ENCODE measurements around the gene ALG1. TPM values are rescaled to one million over a fixed set of nuclear protein-coding genes. Genes with fewer than 3 reads are reported as not detected.

The ALG1 gene
- polyA plus RNA-seq (2011; rRNA removed) (30.9 and 35.5 TPM in 2 replicates), polyA plus RNA-seq (2017; fragmentation: RNase III; extraction: RNeasy Plus Mini Kit Qiagen cat#74134 plus additional on column Dnase treatment) (29.6 to 33.4 TPM (median 31.7 TPM) in 3 replicates), polyA minus RNA-seq (2011; rRNA and poly(A)+ RNA removed) (46.8 and 55.7 TPM in 2 replicates)
- 31.7 and 37.9 TPM in 2 replicates for polyA plus RNA-seq (2012; cell fraction: cytosol; rRNA removed)
- polyA plus RNA-seq (2012; cell fraction: nucleus; rRNA removed), result 58.0 and 61.6 TPM in 2 replicates

DNA sequence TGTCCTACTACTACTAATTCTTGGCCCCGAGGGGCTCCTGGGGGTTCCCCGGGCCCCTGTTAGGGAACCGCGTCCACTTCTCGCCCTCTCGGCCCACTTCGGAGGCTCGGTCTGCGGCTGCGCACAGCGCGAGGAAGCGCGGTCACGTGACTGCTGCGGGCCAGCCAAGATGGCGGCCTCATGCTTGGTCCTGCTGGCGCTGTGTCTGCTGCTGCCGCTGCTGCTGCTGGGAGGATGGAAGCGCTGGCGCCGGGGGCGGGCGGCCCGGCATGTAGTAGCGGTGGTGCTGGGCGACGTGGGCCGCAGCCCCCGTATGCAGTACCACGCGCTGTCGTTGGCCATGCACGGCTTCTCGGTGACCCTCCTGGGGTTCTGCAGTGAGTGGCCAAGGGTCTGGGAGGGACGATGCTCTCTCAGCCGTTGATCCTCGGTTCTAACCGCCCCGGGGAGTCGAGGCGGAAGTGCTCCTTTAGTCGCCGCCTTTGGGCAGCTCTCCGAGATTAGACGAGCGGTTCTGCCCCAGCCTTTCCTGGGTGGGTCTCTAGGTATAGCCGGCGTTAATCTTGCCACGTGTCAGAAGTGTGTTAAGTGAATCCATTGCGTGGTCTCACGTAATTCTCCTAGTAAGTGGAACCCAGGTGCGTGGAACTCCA, at the start of gene ALG1:
TSS of gene ALG1 (plus strand) at position 163 of the 653 bp plus-strand sequence. CDS start at position 170, 7 bp downstream.
- Histone ChIP-seq H3K27ac (peak within 1 kb of the TSS; percentile 82 to 91), H3K4me2 (peak within 1 kb of the TSS; percentile 88), H3K4me3 (peak within 1 kb of the TSS; percentile 84), H3K9me3 (no peaks in the 10 kb centered on the region), H3K4me1 (peaks cover 4% of the 10 kb centered on the region; the same call in 1 of the 3 replicates)
- WGBS (ENCODE audit: missing lambda C conversion rate), result 2% methylated on average over 17 of the region's 53 CpGs
- DNase-seq (ENCODE audit: low read depth in 1 of 2, low spot score in 1 of 2) (peak; percentile 86 to 89), ATAC-seq (peak; percentile 88 to 95), FAIRE-seq (no peak)
- CTCF ChIA-PET, result interaction anchor here (0.6 to 1.7 kb wide), 5 partner anchors 8 to 70 kb away, joined by 3 to 8 read pairs (median 4); no protein-coding TSS in a partner anchor
- POLR2A ChIA-PET, result no interaction called here
- TF ChIP-seq FOSL2 (IDR thresholded peaks at IDR 0.05) (no peak), FOSL2 (CRISPR knock-in tag; IDR thresholded peaks at IDR 0.05) (no peak), RARB (CRISPR knock-in tag; IDR thresholded peaks at IDR 0.05) (no peak), CHD4 (IDR thresholded peaks at IDR 0.05; ENCODE audit: borderline replicate concordance) (no peak), MAFK (IDR thresholded peaks at IDR 0.05; ENCODE audit: partially characterized antibody) (no peak), KDM1A (IDR thresholded peaks at IDR 0.05; ENCODE audit: low read depth) (no peak), RAD21 (conservative IDR thresholded peaks at IDR 0.05 in 1 of 2, IDR thresholded peaks at IDR 0.05 in 1 of 2) (no peak), PBX3 (IDR thresholded peaks at IDR 0.05) (no peak), MAX (IDR thresholded peaks at IDR 0.05) (peak; percentile 78), ZFP36 (IDR thresholded peaks at IDR 0.05; ENCODE audit: borderline replicate concordance, partially characterized antibody) (no peak), TFCP2L1 (CRISPR knock-in tag; IDR thresholded peaks at IDR 0.05) (no peak), ESRRA (IDR thresholded peaks at IDR 0.05; ENCODE audit: borderline replicate concordance, low read length) (no peak), EHMT2 (IDR thresholded peaks at IDR 0.05; ENCODE audit: low read depth) (no peak), HEYL (CRISPR knock-in tag; IDR thresholded peaks at IDR 0.05) (no peak), CEBPB (IDR thresholded peaks at IDR 0.05) (no peak), ZNF302 (CRISPR knock-in tag; IDR thresholded peaks at IDR 0.05) (no peak), POLR2A (IDR thresholded peaks at IDR 0.05; ENCODE audit: low read length) (peak; percentile 98), FOXS1 (CRISPR knock-in tag; IDR thresholded peaks at IDR 0.05) (no peak), SMC3 (IDR thresholded peaks at IDR 0.05) (no peak), EHF (CRISPR knock-in tag; IDR thresholded peaks at IDR 0.05) (no peak), BCL3 (IDR thresholded peaks at IDR 0.05) (0 out of 3 replicates have a peak, but pooled peaks have one; percentile 59), PHF8 (IDR thresholded peaks at IDR 0.05; ENCODE audit: borderline replicate concordance, low read depth) (peak; percentile 95), HMGXB4 (CRISPR knock-in tag; IDR thresholded peaks at IDR 0.05; ENCODE audit: borderline replicate concordance) (no peak), JUNB (IDR thresholded peaks at IDR 0.05) (no peak), RNF2 (IDR thresholded peaks at IDR 0.05; ENCODE audit: borderline replicate concordance, low read depth) (no peak), NR3C1 (IDR thresholded peaks at IDR 0.05) (no peak)
- TF ChIP-seq, protein P1, sequence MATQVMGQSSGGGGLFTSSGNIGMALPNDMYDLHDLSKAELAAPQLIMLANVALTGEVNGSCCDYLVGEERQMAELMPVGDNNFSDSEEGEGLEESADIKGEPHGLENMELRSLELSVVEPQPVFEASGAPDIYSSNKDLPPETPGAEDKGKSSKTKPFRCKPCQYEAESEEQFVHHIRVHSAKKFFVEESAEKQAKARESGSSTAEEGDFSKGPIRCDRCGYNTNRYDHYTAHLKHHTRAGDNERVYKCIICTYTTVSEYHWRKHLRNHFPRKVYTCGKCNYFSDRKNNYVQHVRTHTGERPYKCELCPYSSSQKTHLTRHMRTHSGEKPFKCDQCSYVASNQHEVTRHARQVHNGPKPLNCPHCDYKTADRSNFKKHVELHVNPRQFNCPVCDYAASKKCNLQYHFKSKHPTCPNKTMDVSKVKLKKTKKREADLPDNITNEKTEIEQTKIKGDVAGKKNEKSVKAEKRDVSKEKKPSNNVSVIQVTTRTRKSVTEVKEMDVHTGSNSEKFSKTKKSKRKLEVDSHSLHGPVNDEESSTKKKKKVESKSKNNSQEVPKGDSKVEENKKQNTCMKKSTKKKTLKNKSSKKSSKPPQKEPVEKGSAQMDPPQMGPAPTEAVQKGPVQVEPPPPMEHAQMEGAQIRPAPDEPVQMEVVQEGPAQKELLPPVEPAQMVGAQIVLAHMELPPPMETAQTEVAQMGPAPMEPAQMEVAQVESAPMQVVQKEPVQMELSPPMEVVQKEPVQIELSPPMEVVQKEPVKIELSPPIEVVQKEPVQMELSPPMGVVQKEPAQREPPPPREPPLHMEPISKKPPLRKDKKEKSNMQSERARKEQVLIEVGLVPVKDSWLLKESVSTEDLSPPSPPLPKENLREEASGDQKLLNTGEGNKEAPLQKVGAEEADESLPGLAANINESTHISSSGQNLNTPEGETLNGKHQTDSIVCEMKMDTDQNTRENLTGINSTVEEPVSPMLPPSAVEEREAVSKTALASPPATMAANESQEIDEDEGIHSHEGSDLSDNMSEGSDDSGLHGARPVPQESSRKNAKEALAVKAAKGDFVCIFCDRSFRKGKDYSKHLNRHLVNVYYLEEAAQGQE (IDR thresholded peaks at IDR 0.05), result no peak
- TF ChIP-seq, protein P2, sequence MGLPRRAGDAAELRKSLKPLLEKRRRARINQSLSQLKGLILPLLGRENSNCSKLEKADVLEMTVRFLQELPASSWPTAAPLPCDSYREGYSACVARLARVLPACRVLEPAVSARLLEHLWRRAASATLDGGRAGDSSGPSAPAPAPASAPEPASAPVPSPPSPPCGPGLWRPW (IDR thresholded peaks at IDR 0.05), result no peak
- TF ChIP-seq, protein P3, sequence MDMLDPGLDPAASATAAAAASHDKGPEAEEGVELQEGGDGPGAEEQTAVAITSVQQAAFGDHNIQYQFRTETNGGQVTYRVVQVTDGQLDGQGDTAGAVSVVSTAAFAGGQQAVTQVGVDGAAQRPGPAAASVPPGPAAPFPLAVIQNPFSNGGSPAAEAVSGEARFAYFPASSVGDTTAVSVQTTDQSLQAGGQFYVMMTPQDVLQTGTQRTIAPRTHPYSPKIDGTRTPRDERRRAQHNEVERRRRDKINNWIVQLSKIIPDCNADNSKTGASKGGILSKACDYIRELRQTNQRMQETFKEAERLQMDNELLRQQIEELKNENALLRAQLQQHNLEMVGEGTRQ (IDR thresholded peaks at IDR 0.05), result peak; percentile 96
- TF ChIP-seq, protein P4, sequence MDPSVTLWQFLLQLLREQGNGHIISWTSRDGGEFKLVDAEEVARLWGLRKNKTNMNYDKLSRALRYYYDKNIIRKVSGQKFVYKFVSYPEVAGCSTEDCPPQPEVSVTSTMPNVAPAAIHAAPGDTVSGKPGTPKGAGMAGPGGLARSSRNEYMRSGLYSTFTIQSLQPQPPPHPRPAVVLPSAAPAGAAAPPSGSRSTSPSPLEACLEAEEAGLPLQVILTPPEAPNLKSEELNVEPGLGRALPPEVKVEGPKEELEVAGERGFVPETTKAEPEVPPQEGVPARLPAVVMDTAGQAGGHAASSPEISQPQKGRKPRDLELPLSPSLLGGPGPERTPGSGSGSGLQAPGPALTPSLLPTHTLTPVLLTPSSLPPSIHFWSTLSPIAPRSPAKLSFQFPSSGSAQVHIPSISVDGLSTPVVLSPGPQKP (IDR thresholded peaks at IDR 0.05; ENCODE audit: low read depth, low read length), result no peak
